BE2C (cell line): ENCODE measurements around the gene AP1B1.

ENCODE experiments used
- DNase-seq: peaks from one replicate; pipeline ENCODE4 v3.0.0-alpha.2; 2020
- H3K27me3 ChIP-seq: fragments of 250-450 bp; sonication (Bioruptor Pico); 2 replicates; pipeline ENCODE4 v1.5.1; 2020; ENCODE audit warnings: mild to moderate bottlenecking
- H3K36me3 ChIP-seq: fragments of 250-450 bp; sonication (Bioruptor Pico); 2 replicates; pipeline ENCODE4 v1.5.1; 2020; ENCODE audit warnings: mild to moderate bottlenecking
- H3K4me1 ChIP-seq: fragments of 250-450 bp; sonication (Bioruptor Pico); 2 replicates; pipeline ENCODE4 v1.5.1; 2020
- H3K4me3 ChIP-seq: 2 replicates; pipeline ENCODE4 v1.5.1; 2011; ENCODE audit warnings: low read depth, low read length
- H3K9me3 ChIP-seq: fragments of 250-450 bp; sonication (Bioruptor Pico); 2 replicates; pipeline ENCODE4 v1.5.1; 2020
- TF ChIP-seq, protein P1 (sequence below): IDR thresholded peaks from 2 replicates; pipeline ENCODE4 v1.5.1; 2012; ENCODE audit warnings: mild to moderate bottlenecking, low read depth, low read length

The AP1B1 gene

DNA sequence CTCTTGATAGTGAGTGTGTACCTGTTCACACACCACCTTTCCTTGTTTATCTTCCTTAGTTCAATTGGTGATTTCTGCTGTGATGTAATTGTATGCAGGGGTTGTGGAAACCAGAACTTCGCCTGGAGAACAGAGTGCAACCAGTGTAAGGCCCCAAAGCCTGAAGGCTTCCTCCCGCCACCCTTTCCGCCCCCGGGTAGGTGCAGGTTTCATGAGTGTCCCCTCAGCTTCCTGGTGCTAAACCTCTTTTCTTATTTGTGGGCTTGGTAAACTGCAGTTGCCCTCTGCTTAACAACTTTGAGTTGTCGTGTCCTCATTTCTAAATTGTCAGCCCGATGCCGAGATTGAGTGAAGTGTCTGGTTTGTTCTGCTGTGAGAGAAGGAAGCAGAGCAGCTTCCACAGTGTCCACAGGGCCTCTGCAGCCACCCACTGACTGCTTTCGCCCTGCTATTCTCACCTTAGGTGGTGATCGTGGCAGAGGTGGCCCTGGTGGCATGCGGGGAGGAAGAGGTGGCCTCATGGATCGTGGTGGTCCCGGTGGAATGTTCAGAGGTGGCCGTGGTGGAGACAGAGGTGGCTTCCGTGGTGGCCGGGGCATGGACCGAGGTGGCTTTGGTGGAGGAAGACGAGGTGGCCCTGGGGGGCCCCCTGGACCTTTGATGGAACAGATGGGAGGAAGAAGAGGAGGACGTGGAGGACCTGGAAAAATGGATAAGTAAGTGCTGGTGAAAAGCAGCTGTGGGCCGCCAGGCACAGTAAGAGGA, 89.1 kb downstream of the AP1B1 start:
- no peak for DNase-seq
- TF ChIP-seq, protein P1, sequence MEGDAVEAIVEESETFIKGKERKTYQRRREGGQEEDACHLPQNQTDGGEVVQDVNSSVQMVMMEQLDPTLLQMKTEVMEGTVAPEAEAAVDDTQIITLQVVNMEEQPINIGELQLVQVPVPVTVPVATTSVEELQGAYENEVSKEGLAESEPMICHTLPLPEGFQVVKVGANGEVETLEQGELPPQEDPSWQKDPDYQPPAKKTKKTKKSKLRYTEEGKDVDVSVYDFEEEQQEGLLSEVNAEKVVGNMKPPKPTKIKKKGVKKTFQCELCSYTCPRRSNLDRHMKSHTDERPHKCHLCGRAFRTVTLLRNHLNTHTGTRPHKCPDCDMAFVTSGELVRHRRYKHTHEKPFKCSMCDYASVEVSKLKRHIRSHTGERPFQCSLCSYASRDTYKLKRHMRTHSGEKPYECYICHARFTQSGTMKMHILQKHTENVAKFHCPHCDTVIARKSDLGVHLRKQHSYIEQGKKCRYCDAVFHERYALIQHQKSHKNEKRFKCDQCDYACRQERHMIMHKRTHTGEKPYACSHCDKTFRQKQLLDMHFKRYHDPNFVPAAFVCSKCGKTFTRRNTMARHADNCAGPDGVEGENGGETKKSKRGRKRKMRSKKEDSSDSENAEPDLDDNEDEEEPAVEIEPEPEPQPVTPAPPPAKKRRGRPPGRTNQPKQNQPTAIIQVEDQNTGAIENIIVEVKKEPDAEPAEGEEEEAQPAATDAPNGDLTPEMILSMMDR = no peak
- H3K4me3 ChIP-seq = no peak overlapping the region
- H3K4me1 ChIP-seq = no peaks in the 10 kb centered on the region
- H3K27me3 ChIP-seq = no peaks in the 10 kb centered on the region
- H3K36me3 ChIP-seq = peaks cover 70% of the 10 kb centered on the region
- no peaks in the 10 kb centered on the region for H3K9me3 ChIP-seq

DNA sequence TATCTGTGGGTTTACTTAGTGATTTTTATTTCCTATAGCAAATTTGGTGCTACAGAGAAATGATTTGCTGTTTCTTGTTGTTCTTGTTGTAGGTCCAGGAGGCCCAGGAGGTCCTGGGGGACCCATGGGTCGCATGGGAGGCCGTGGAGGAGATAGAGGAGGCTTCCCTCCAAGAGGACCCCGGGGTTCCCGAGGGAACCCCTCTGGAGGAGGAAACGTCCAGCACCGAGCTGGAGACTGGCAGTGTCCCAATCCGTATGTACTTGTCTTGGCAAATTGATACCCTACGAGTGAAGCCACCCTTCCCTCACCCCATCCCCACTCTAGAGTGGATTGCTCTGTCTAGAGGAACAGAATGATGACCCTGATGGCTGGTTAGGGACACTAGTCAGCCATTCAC, 89.7 kb downstream of the AP1B1 start:
- H3K36me3 ChIP-seq = peaks cover 77% of the 10 kb centered on the region
- TF ChIP-seq, protein P1 = no peak
- no peaks in the 10 kb centered on the region for H3K4me1 ChIP-seq
- no peak for DNase-seq
- no peaks in the 10 kb centered on the region for H3K27me3 ChIP-seq
- H3K4me3 ChIP-seq = no peak overlapping the region
- H3K9me3 ChIP-seq = no peaks in the 10 kb centered on the region

DNA sequence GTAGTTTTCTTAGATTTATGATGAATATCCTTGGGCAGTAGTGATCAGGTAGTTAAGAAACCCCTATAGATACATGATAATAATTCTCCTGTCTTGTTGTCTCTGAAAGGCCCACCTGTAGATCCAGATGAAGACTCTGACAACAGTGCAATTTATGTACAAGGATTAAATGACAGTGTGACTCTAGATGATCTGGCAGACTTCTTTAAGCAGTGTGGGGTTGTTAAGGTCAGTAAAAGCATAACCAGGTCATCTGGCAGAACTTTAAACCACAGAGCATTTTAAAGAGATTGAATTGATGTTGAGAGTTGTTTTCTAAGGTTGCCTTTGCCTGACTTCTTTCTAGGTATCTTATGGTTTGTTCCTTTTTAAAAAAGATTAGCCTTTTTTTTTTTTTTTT, 96.0 kb downstream of the AP1B1 start:
- H3K4me1 ChIP-seq = no peaks in the 10 kb centered on the region
- H3K4me3 ChIP-seq = no peak overlapping the region
- H3K36me3 ChIP-seq = peaks cover 100% of the 10 kb centered on the region
- no peaks in the 10 kb centered on the region for H3K27me3 ChIP-seq
- DNase-seq = no peak
- H3K9me3 ChIP-seq = no peaks in the 10 kb centered on the region
- TF ChIP-seq, protein P1 = no peak

DNA sequence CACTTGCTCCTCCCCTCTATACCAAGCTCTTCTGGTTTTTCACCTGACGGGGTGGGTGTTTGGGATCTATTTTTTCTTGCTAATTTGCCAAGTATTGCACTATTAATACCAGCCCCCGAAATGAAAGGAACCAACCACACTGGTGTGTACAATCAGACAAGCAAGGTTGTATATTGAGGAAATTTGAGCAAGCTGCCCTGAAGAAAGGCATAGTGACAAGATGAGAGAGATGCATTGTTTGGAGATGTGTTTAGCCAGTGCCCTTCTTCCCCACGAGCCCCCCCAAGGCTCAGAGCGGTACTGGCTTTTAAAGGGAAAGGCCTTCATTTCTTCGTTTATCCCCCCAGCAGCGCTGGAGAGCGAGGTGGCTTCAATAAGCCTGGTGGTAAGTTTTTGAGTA, 97.2 kb downstream of the AP1B1 start:
- no peaks in the 10 kb centered on the region for H3K4me1 ChIP-seq
- no peak for DNase-seq
- no peaks in the 10 kb centered on the region for H3K27me3 ChIP-seq
- H3K36me3 ChIP-seq = peaks cover 99% of the 10 kb centered on the region
- H3K9me3 ChIP-seq = no peaks in the 10 kb centered on the region
- TF ChIP-seq, protein P1 = no peak
- H3K4me3 ChIP-seq = no peak overlapping the region

DNA sequence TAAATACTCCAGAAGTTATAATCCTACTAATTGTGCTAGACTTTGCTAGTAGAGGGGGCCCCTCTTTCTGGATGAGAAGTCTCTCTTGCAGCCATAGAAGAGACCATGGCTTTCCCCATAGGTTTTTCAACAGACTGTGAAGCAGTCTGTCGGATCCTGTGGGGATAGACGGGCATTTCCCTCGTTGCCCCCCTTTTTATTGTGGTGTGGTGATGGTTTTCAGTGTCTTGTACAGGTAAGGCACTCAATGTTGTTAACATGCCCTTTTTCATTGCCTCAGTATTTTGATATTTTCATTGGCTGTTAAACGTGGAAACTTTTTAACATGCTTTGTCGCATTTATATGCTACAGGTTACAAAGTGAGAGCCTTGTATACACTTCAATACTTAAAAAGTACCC, 98.3 kb downstream of the AP1B1 start:
- no peaks in the 10 kb centered on the region for H3K4me1 ChIP-seq
- peaks cover 99% of the 10 kb centered on the region for H3K36me3 ChIP-seq
- H3K9me3 ChIP-seq = no peaks in the 10 kb centered on the region
- H3K27me3 ChIP-seq = no peaks in the 10 kb centered on the region
- DNase-seq = no peak
- TF ChIP-seq, protein P1 = no peak
- no peak overlapping the region for H3K4me3 ChIP-seq

DNA sequence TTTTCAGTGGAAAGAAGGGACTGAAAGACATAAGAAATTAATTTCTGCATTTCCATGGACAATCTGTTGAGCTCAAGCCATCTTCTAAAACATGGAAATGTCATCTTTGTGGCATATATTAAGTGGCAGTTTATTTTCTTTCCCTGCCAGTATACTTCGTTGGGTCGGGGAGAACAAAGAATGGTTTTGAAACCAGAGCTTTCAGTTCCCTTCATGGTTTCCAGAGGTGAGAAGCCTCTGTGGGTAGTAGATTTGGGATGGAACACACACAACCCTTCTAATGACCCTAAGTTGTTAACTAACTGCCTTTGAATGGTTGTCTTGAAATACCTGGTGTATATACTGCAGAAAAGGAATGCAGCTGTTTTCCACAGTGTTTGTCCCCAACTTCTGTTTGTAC, 99.5 kb downstream of the AP1B1 start:
- DNase-seq = no peak
- Histone ChIP-seq H3K9me3 (no peaks in the 10 kb centered on the region), H3K27me3 (no peaks in the 10 kb centered on the region), H3K4me3 (no peak overlapping the region), H3K36me3 (peaks cover 99% of the 10 kb centered on the region), H3K4me1 (no peaks in the 10 kb centered on the region)
- TF ChIP-seq, protein P1 = no peak
